ENCODE results near the gene LIF.

- TF ChIP-seq CTCF (conservative IDR thresholded peaks at IDR 0.05; ENCODE audit: low read depth, low read length) = no peak
- no peak for TF ChIP-seq RAD21 (IDR thresholded peaks at IDR 0.05; ENCODE audit: low read length)
- no peak for TF ChIP-seq BHLHE40 (IDR thresholded peaks at IDR 0.05; ENCODE audit: low read depth, low read length)
- TF ChIP-seq POLR2A (IDR thresholded peaks at IDR 0.05; ENCODE audit: low read depth, low read length) = peak; percentile 3; the same call in 1 of the 2 replicates
- no peak for TF ChIP-seq MAFK (IDR thresholded peaks at IDR 0.05; ENCODE audit: low read depth, low read length)
- TF ChIP-seq USF2 (IDR thresholded peaks at IDR 0.05; ENCODE audit: low read depth, low read length) = peak; percentile 24
- TF ChIP-seq MXI1 (IDR thresholded peaks at IDR 0.05; ENCODE audit: borderline replicate concordance, low read depth, low read length) = no peak
- TF ChIP-seq FOS (IDR thresholded peaks at IDR 0.05; ENCODE audit: low read depth, low read length) = no peak
- TF ChIP-seq CHD1 (IDR thresholded peaks at IDR 0.05; ENCODE audit: low read depth, low read length) = no peak
- TF ChIP-seq RCOR1 (IDR thresholded peaks at IDR 0.05; ENCODE audit: insufficient replicate concordance, low read length) = no peak
- TF ChIP-seq SMC3 (IDR thresholded peaks at IDR 0.05; ENCODE audit: low read depth, low read length) = no peak
- no peak for TF ChIP-seq RFX5 (IDR thresholded peaks at IDR 0.05; ENCODE audit: low read depth, low read length)
- no peak for TF ChIP-seq ELK1 (IDR thresholded peaks at IDR 0.05; ENCODE audit: borderline replicate concordance, low read depth, low read length)
- no peak for TF ChIP-seq CEBPB (IDR thresholded peaks at IDR 0.05; ENCODE audit: low read depth, low read length)
These were observed 5.8 kb downstream of the LIF start for GRCh38 chr22:30240541-30241417.
